GM23248 (cell line): Measurements from ENCODE around the gene CFAP251.

Source experiments
- EZH2 ChIP-seq: fragments of 200-600 bp; sonication (generic); IDR thresholded peaks from 2 replicates; pipeline ENCODE4 v1.6.1; 2018; ENCODE audit warnings: antibody characterized with exemption, mild to moderate bottlenecking; ENCODE audit not compliant: insufficient read depth, poor library complexity, severe bottlenecking
- EZH2phosphoT487 ChIP-seq: fragments of 200-600 bp; sonication (generic); IDR thresholded peaks from 2 replicates; pipeline ENCODE4 v1.6.1; 2018; ENCODE audit warnings: antibody characterized with exemption, moderate library complexity, mild to moderate bottlenecking, low read depth; ENCODE audit not compliant: insufficient read depth

GRCh38 chr12:121927813-121928212 is 9.4 kb downstream of the CFAP251 start:
- no peak for TF ChIP-seq EZH2phosphoT487
- no peak for TF ChIP-seq EZH2
